Suppressor macrophage treated with lipopolysaccharide for 4 hours (primary cell): ENCODE measurements around the gene ZNF407.

ENCODE experiments used
- DNase-seq: peaks from one replicate; pipeline ENCODE4 v3.0.0-alpha.2; 2020

ZNF407 gene

GRCh38 chr18:74589811-74590210 is 7.9 kb upstream of the ZNF407 start:
- peak; percentile 63 for DNase-seq

- peak; percentile 66 for DNase-seq
Observed at GRCh38 chr18:74590671-74591070, 7.0 kb upstream of the ZNF407 start.

GRCh38 chr18:74595431-74595830 is 2.2 kb upstream of the ZNF407 start:
- peak; percentile 77 for DNase-seq

GRCh38 chr18:74597034-74597661 is 522 bp upstream of the ZNF407 start:
- DNase-seq = peak; percentile 79

- DNase-seq = peak; percentile 44
Observed at GRCh38 chr18:74598350-74599001, 806 bp downstream of the ZNF407 start.

- DNase-seq = no peak
Observed at GRCh38 chr18:74604361-74604760, 6.7 kb downstream of the ZNF407 start.

GRCh38 chr18:74604774-74605173 is 7.1 kb downstream of the ZNF407 start:
- no peak for DNase-seq

GRCh38 chr18:74608681-74609080 is 11.0 kb downstream of the ZNF407 start:
- DNase-seq = no peak

GRCh38 chr18:74609535-74609934 is 11.9 kb downstream of the ZNF407 start:
- DNase-seq = peak; percentile 28

- DNase-seq = peak; percentile 16
Observed at GRCh38 chr18:74610051-74610615, 12.5 kb downstream of the ZNF407 start.

- DNase-seq = no peak
Observed at GRCh38 chr18:74610860-74611259, 13.2 kb downstream of the ZNF407 start.

GRCh38 chr18:74611765-74612164 is 14.1 kb downstream of the ZNF407 start:
- DNase-seq = no peak

GRCh38 chr18:74613381-74613780 is 15.7 kb downstream of the ZNF407 start:
- peak; percentile 17 for DNase-seq

- no peak for DNase-seq
Observed at GRCh38 chr18:74616494-74616893, 18.8 kb downstream of the ZNF407 start.

GRCh38 chr18:74617486-74617885 is 19.8 kb downstream of the ZNF407 start:
- DNase-seq = no peak

- peak; percentile 11 for DNase-seq
Observed at GRCh38 chr18:74622072-74622471, 24.4 kb downstream of the ZNF407 start.

GRCh38 chr18:74623047-74623816 is 25.6 kb downstream of the ZNF407 start:
- DNase-seq = peak; percentile 25

GRCh38 chr18:74624466-74624865 is 26.8 kb downstream of the ZNF407 start:
- no peak for DNase-seq

GRCh38 chr18:74625157-74625556 is 27.5 kb downstream of the ZNF407 start:
- DNase-seq = peak; percentile 6

- no peak for DNase-seq
Observed at GRCh38 chr18:74626049-74626874, 28.6 kb downstream of the ZNF407 start.

GRCh38 chr18:74630804-74631203 is 33.1 kb downstream of the ZNF407 start:
- DNase-seq = no peak

GRCh38 chr18:74631212-74631611 is 33.5 kb downstream of the ZNF407 start:
- DNase-seq = no peak
